ENCODE measurements around the gene COQ8A.

The COQ8A gene

DNA sequence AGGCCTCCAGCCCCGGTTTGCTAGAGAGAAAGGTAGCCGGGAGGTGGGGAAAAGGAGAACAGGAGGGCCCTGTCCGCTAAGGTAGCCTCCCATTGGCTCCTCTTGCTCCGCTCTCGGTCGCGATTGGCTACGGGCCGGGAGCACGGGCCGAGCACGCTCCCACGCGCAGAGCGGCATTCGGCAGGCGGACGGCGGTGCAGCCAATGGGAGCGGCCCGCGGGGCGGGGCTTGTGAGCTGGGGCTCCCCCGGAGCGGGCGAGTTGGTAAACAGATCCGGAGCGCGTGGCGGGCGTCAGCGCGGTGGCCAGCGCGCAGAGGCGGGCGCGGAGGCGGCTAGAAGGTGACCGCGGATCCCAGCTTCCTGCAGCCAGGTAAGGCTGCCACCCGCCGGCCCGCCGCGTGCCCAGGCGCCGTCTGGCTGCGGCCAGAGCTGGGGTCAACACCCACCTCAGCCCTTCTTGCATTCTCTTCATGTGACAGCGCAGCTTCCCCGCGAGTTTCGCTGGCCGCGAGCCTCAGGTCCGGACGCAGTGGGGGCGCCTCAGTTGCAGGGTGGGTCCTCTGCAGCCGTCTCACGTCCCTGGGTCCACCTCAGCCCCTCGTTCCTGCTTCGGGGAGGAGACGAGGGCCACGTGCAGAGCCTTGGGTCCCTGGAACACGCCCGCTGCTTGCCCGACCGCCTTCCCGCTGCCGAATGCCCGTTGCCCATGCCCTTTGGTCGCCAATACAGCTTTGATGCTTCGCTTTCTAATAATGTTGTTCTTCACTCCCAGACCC, at the start of gene COQ8A:
COQ8A (plus strand) TSS at position 266 of the 777 bp plus-strand sequence. CDS start 21,092 bp downstream, outside the sequence.
- H3K27ac ChIP-seq = peak within 1 kb of the TSS; percentile 92 to 98
- peaks cover 0 to 42% (median 31%) of the 10 kb centered on the region in 4 donors for H3K4me1 ChIP-seq
- H3K27me3 ChIP-seq = no peaks in the 10 kb centered on the region
- peak; percentile 98 to 100 for DNase-seq
- H3K36me3 ChIP-seq = no peaks in the 10 kb centered on the region
- TF ChIP-seq, protein P1, sequence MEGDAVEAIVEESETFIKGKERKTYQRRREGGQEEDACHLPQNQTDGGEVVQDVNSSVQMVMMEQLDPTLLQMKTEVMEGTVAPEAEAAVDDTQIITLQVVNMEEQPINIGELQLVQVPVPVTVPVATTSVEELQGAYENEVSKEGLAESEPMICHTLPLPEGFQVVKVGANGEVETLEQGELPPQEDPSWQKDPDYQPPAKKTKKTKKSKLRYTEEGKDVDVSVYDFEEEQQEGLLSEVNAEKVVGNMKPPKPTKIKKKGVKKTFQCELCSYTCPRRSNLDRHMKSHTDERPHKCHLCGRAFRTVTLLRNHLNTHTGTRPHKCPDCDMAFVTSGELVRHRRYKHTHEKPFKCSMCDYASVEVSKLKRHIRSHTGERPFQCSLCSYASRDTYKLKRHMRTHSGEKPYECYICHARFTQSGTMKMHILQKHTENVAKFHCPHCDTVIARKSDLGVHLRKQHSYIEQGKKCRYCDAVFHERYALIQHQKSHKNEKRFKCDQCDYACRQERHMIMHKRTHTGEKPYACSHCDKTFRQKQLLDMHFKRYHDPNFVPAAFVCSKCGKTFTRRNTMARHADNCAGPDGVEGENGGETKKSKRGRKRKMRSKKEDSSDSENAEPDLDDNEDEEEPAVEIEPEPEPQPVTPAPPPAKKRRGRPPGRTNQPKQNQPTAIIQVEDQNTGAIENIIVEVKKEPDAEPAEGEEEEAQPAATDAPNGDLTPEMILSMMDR (IDR thresholded peaks at IDR 0.05) = no peak
- no peaks in the 10 kb centered on the region for H3K9me3 ChIP-seq
- H3K4me3 ChIP-seq = peak within 1 kb of the TSS; percentile 64 to 77
- intact Hi-C loops (cut with DNase I; ENCODE audit: low total_unique reads) = loop anchor here (1.0 to 5.0 kb wide), 2 partner anchors 33 to 68 kb away; partner anchors contain the start of gene PSEN2

DNA sequence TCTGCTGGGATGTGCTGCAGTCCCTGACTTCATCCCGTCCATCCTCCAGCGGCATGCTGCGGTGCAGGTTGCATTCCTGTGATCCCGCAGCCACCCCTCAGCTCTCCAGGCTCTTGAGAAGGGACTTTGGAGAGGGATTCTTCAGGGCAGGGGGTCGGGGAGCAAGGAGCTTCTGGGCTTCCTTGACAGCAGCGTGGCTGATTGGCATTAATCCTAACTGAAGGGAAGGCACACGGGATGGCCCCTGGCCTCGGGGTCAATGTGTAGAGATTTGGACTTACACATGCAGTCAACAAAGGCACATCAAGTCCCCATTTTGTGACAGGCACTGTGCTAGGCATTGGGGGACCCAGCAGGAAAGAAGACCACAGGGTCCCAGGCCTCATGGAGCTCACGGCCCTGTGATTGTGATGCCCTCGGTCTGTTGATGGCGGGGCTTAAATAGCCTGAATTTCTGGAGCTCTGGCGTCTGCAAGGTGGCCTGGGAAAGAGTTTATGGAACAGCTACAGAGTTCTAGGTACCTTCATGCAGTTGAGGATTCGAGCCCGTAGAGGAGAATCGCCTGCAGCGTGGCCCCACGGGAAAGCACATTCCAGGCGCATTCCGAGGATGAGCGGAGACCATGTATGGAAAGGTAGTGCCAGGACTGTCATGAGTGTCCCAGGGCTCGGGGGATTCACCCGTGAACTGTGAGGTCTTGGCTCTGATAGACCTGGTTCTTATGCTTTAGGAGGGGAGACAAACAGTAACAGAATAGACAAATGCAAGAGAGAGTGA, 49.6 kb upstream of the COQ8A start:
- H3K36me3 ChIP-seq = peaks cover 61 to 100% (median 69%) of the 10 kb centered on the region in 3 donors
- TF ChIP-seq, protein P1 (IDR thresholded peaks at IDR 0.05) = no peak
- intact Hi-C loops (cut with DNase I; ENCODE audit: low total_unique reads) = no loop called here

DNA sequence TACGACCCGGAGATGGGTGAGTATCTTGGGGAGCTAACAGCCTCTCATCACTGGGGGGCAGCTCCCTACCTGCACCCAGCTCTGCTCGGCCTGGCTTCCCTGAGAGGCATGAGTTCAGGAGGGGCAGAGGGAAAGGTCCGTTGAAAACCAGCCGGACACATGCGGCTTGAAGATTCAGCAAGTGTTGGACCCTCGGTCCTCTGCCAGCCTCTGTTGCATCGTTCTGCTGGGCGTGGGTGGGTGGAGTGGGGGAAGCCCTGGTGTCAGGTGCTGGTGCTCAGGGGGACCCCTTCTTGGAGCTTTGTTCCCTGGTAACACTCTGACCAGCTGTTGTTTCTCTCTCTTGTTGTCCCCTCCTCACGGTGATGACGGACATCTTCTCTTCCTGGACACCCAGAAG, 48.7 kb upstream of the COQ8A start:
- H3K27ac ChIP-seq = no peak overlapping the region

More for the DNA sequence above, 49.6 kb upstream of the COQ8A start:
- H3K27me3 ChIP-seq = no peaks in the 10 kb centered on the region
- no peak overlapping the region for H3K27ac ChIP-seq
- no peak overlapping the region for H3K4me3 ChIP-seq
- H3K4me1 ChIP-seq = no peaks in the 10 kb centered on the region
- peak in 1 of 2 donors; percentile 53 for DNase-seq
- no peaks in the 10 kb centered on the region for H3K9me3 ChIP-seq

DNA sequence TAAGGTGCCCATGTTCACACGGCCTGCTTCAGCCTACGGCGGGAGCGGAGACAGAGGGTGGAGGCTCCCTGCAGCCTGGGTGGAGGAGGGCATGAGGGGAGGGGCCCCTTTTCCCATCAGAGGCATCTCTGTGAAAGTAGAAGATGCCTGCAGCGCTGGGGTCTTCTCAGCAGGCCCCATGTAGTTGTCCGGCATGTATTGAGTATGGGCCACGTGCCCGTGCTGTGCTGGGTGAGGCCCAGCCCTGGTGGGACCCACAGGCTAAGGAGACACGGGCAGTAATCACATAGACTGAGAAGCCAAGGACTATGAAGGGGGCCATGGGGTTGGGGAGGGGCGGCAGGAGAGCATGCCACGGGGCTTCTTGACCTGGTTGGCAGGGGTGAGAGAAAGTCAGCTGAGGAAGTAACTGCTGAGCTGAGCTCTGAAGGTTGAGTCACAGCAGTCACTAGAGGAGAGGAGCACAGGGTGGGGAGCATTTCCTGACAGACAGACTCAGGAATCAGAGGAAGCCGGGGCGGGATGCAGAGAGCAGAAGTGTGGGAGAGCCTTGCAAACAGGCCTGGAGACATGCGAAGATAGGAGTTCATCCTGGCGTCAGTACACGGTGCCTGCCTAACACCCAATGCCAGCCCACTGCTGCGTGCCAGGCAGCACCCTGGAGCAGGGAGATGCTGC, 48.1 kb upstream of the COQ8A start:
- TF ChIP-seq, protein P1 (IDR thresholded peaks at IDR 0.05) = no peak
- peak in 1 of 2 donors; percentile 40 for DNase-seq
- Histone ChIP-seq H3K4me1 (no peaks in the 10 kb centered on the region), H3K36me3 (peaks cover 71 to 100% (median 71%) of the 10 kb centered on the region in 3 donors), H3K27ac (no peak overlapping the region), H3K27me3 (no peaks in the 10 kb centered on the region), H3K9me3 (no peaks in the 10 kb centered on the region), H3K4me3 (no peak overlapping the region)
- intact Hi-C loops (cut with DNase I; ENCODE audit: low total_unique reads) = no loop called here

More for the DNA sequence above, 48.7 kb upstream of the COQ8A start:
- peak; percentile 7 to 52 for DNase-seq
- Histone ChIP-seq H3K9me3 (no peaks in the 10 kb centered on the region), H3K4me1 (no peaks in the 10 kb centered on the region), H3K27me3 (no peaks in the 10 kb centered on the region), H3K36me3 (peaks cover 65 to 100% (median 69%) of the 10 kb centered on the region in 3 donors), H3K4me3 (no peak overlapping the region)
- intact Hi-C loops (cut with DNase I; ENCODE audit: low total_unique reads) = no loop called here
- TF ChIP-seq, protein P1 (IDR thresholded peaks at IDR 0.05) = no peak

DNA sequence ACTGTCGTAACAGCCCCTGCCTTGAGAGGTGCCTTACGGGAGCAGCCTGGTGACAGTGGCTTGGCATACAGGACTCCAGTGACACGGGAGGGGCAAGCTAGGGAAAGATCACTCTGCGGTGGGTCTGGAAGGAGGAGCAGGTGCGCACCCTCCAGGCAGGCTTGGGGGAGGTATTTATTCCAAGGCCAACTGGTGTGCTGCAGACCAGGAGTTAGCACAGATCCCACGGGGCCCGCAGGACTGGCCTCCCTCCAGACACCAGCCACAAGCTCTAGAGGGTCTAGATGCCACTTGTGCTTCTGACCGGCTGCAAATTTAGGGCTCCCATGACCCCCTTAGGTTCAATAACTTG, 47.6 kb upstream of the COQ8A start:
- H3K4me1 ChIP-seq = no peaks in the 10 kb centered on the region
- H3K27me3 ChIP-seq = no peaks in the 10 kb centered on the region
- DNase-seq = peak in 1 of 2 donors; percentile 33
- no peaks in the 10 kb centered on the region for H3K9me3 ChIP-seq
- intact Hi-C loops (cut with DNase I; ENCODE audit: low total_unique reads) = no loop called here
- TF ChIP-seq, protein P1 (IDR thresholded peaks at IDR 0.05) = no peak
- H3K27ac ChIP-seq = no peak overlapping the region
- H3K4me3 ChIP-seq = no peak overlapping the region
- H3K36me3 ChIP-seq = peaks cover 71 to 100% (median 71%) of the 10 kb centered on the region in 3 donors
